ENCODE results near the gene TSHR. TPM values are rescaled to one million over a fixed set of nuclear protein-coding genes. Genes with fewer than 3 reads are reported as not detected.
"Not testable (repeated sequence)": the region's sequence is repeated elsewhere in the genome, so short reads cannot be mapped to it uniquely, and the experiment has no call there.

TSHR gene
- total RNA-seq, 4 donors from 2014 or later, result not detected

GRCh38 chr14:81018251-81018650 is 62.8 kb downstream of the TSHR start:
- Histone ChIP-seq H3K9me3 (no peaks in the 10 kb centered on the region), H3K4me3 (no peak overlapping the region), H3K36me3 (no peaks in the 10 kb centered on the region), H3K27ac (no peak overlapping the region), H3K4me1 (no peaks in the 10 kb centered on the region), H3K27me3 (no peaks in the 10 kb centered on the region)
- TF ChIP-seq POLR2A (IDR thresholded peaks at IDR 0.05), result no peak
- TF ChIP-seq CTCF (IDR thresholded peaks at IDR 0.05), result no peak
- DNase-seq, result no peak

DNA sequence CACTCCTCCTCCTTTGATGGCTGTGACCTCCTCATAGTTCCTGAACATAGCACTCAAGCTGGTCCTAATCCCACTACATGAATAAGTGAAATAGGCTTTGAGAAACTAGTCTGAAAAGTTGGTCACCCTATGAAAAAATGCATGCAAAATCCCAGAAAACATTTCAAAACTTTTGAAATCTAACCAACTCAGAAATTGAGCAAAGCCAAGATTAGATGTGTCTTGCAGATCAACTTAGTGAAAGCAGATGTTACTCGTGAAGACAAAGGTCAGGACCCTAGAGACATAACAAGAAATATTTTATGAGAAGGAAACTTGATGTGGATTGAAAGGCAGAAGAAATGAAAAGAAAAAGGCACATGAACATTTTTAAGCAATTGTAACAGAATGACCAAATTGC is 63.3 kb downstream of the TSHR start:
- Histone ChIP-seq H3K4me1 (no peaks in the 10 kb centered on the region), H3K27ac (no peak overlapping the region), H3K27me3 (no peaks in the 10 kb centered on the region), H3K9me3 (no peaks in the 10 kb centered on the region), H3K4me3 (no peak overlapping the region), H3K36me3 (no peaks in the 10 kb centered on the region)
- DNase-seq, result no peak
- TF ChIP-seq POLR2A (IDR thresholded peaks at IDR 0.05), result no peak
- TF ChIP-seq CTCF (IDR thresholded peaks at IDR 0.05), result no peak

GRCh38 chr14:81019113-81019512 is 63.7 kb downstream of the TSHR start:
- not testable (repeated sequence) for H3K36me3 ChIP-seq, H3K27ac ChIP-seq, H3K9me3 ChIP-seq, H3K27me3 ChIP-seq, DNase-seq, H3K4me1 ChIP-seq, H3K4me3 ChIP-seq

DNA sequence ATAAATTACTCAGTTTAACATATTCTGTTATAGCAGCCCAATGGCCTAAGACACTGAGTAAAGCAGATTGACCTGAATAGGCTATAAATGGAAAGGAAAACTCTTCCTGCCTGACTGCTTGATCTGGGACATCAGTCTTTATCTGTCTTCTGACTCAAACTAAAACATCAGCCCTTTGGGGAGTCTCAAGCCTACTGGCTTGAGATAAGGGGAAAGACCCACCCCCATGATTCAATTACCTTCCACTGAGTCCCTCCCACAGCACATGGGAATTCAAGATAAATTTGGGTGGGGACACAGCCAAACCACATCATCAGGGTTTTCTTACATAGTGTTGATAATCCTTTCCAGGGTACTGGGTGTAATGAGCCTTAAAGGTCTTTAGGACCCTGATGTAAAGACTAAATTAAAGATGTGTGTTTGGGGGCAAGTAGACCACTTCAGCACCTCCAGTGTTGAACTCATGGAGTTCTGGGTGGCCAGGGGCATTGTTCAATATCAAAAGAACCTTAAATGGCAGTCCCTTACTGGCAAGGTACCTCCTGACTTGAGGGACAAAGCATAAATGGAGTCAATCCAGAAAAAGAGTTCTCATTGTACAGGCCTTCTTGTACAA is 67.8 kb downstream of the TSHR start:
- no peaks in the 10 kb centered on the region for H3K9me3 ChIP-seq
- no peak overlapping the region for H3K4me3 ChIP-seq
- DNase-seq, result no peak
- H3K36me3 ChIP-seq, result no peaks in the 10 kb centered on the region
- no peaks in the 10 kb centered on the region for H3K4me1 ChIP-seq
- H3K27ac ChIP-seq, result no peak overlapping the region
- no peak for TF ChIP-seq POLR2A (IDR thresholded peaks at IDR 0.05)
- TF ChIP-seq CTCF (IDR thresholded peaks at IDR 0.05), result no peak
- no peaks in the 10 kb centered on the region for H3K27me3 ChIP-seq

DNA sequence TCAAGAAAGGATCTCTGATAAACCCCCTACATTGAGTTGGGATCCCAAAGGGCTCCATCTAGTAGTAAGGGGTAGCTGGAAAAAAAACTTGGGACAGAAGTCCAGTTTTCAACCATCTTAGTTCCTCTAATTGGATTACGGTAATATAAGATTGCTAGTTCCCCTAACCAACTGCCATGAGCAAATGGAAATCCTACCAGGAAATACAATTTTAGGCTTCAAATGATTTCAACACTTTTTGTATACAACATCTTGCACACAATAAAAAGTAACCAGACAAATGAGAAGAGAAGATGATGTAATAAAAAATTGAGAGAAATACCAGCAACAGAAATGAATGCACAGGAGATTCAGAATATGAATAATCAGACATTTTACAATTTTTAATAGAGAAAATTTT is 73.0 kb downstream of the TSHR start:
- Histone ChIP-seq H3K36me3 (no peaks in the 10 kb centered on the region), H3K27me3 (no peaks in the 10 kb centered on the region), H3K4me3 (no peak overlapping the region), H3K4me1 (no peaks in the 10 kb centered on the region), H3K9me3 (no peaks in the 10 kb centered on the region), H3K27ac (no peak overlapping the region)
- no peak for TF ChIP-seq CTCF (IDR thresholded peaks at IDR 0.05)
- TF ChIP-seq POLR2A (IDR thresholded peaks at IDR 0.05), result no peak
- DNase-seq, result no peak

DNA sequence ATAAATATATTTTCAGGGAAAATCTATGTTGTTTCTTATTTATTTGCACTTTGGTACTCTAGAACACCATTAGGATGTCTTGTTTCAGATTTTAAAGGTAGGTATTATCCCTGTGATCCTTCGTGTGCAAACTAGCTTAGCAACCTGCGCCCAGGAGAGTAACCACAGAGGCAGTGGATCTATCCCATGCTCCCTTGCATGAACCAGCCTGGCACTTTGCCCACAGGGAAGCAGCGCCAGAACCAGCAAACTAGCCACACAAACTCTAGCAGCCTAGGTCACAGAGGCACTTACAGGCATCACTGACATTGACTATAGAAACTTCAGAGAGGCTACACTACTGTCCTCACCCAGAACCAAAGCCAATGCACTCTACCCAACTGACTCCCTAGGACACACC is 76.1 kb downstream of the TSHR start:
- no peak for TF ChIP-seq POLR2A (IDR thresholded peaks at IDR 0.05)
- no peak for TF ChIP-seq CTCF (IDR thresholded peaks at IDR 0.05)
- H3K9me3 ChIP-seq, result peaks cover 0 to 3% (median 0%) of the 10 kb centered on the region in 4 donors
- no peaks in the 10 kb centered on the region for H3K4me1 ChIP-seq
- H3K4me3 ChIP-seq, result no peak overlapping the region
- H3K27ac ChIP-seq, result no peak overlapping the region
- no peaks in the 10 kb centered on the region for H3K27me3 ChIP-seq
- no peaks in the 10 kb centered on the region for H3K36me3 ChIP-seq
- no peak for DNase-seq

All from Peyer's patch (tissue), 4 donors.